SKM-1 (cell line): ENCODE results near the gene SCART1.
"Not testable (repeated sequence)": the region's sequence is repeated elsewhere in the genome, so short reads cannot be mapped to it uniquely, and the experiment has no call there.

Source experiments
- DNase-seq: peaks from one replicate; lab custom pipeline; 2025; ENCODE audit not compliant: unreplicated experiment; lab: John Stamatoyannopoulos, UW

SCART1 gene

GRCh38 chr10:133453516-133454203 is at the start of gene SCART1:
SCART1 (plus strand) TSS chr10:133453945; CDS start chr10:133453998, 53 bp downstream.
- no peak for DNase-seq

- DNase-seq: no peak
Observed at GRCh38 chr10:133405272-133405671, 48.5 kb upstream of the SCART1 start.

- no peak for DNase-seq
Observed at GRCh38 chr10:133405844-133406527, 47.8 kb upstream of the SCART1 start.

- no peak for DNase-seq
Observed at GRCh38 chr10:133411523-133412380, 42.0 kb upstream of the SCART1 start.

- DNase-seq: no peak
Observed at GRCh38 chr10:133412381-133412711, 41.4 kb upstream of the SCART1 start.

- DNase-seq: not testable (repeated sequence)
Observed at GRCh38 chr10:133414401-133414800, 39.3 kb upstream of the SCART1 start.

- no peak for DNase-seq
Observed at GRCh38 chr10:133415752-133416151, 38.0 kb upstream of the SCART1 start.

- no peak for DNase-seq
Observed at GRCh38 chr10:133418289-133418993, 35.3 kb upstream of the SCART1 start.

GRCh38 chr10:133419211-133419950 is 34.4 kb upstream of the SCART1 start:
- DNase-seq: no peak

- no peak for DNase-seq
Observed at GRCh38 chr10:133420028-133420427, 33.7 kb upstream of the SCART1 start.

- DNase-seq: no peak
Observed at GRCh38 chr10:133420579-133420978, 33.2 kb upstream of the SCART1 start.

GRCh38 chr10:133421336-133422222 is 32.2 kb upstream of the SCART1 start:
- DNase-seq: no peak

GRCh38 chr10:133422223-133422806 is 31.4 kb upstream of the SCART1 start:
- DNase-seq: no peak

- no peak for DNase-seq
Observed at GRCh38 chr10:133422807-133423771, 30.7 kb upstream of the SCART1 start.

- not testable (repeated sequence) for DNase-seq
Observed at GRCh38 chr10:133424102-133424501, 29.6 kb upstream of the SCART1 start.

GRCh38 chr10:133424601-133425000 is 29.1 kb upstream of the SCART1 start, which contains the start of gene SPRN:
SPRN (minus strand) TSS chr10:133424625; CDS start chr10:133423681, 944 bp downstream.
- DNase-seq: not testable (repeated sequence)

- not testable (repeated sequence) for DNase-seq
Observed at GRCh38 chr10:133429571-133429970, 24.2 kb upstream of the SCART1 start.
